MM.1S (cell line): Measurements from ENCODE around the gene ATG10.
"Not testable (repeated sequence)": the region's sequence is repeated elsewhere in the genome, so short reads cannot be mapped to it uniquely, and the experiment has no call there.

Experiments
- DNase-seq: peaks from one replicate; pipeline ENCODE4 v3.0.0-alpha.2; 2015
- H2AFZ ChIP-seq: fragments of 300-600 bp; sonication (generic); 2 replicates; pipeline ENCODE4 v1.6.0; 2016; ENCODE audit warnings: antibody characterized with exemption, low read length
- H3F3A ChIP-seq: fragments of 300-600 bp; sonication (generic); 2 replicates; pipeline ENCODE4 v1.6.1; 2016; ENCODE audit warnings: mild to moderate bottlenecking, antibody characterized with exemption, low read length, moderate library complexity, mixed read lengths; ENCODE audit not compliant: insufficient read depth
- H3K27ac ChIP-seq: fragments of 300-600 bp; sonication (generic); 2 replicates; pipeline ENCODE4 v1.5.1; 2016; ENCODE audit warnings: mild to moderate bottlenecking, low read length
- H3K27me3 ChIP-seq: fragments of 300-600 bp; sonication (generic); replicated peaks from 2 replicates; pipeline ENCODE4 v1.6.0; 2016; ENCODE audit warnings: low read length; ENCODE audit not compliant: insufficient read depth
- H3K36me3 ChIP-seq: fragments of 300-600 bp; sonication (generic); replicated peaks from 2 replicates; pipeline ENCODE4 v1.6.1; 2016; ENCODE audit warnings: mild to moderate bottlenecking, low read length, mixed read lengths; ENCODE audit not compliant: insufficient read depth
- H3K4me1 ChIP-seq: fragments of 300-600 bp; sonication (generic); 2 replicates; pipeline ENCODE4 v1.6.1; 2016; ENCODE audit warnings: low read length, mixed read lengths
- H3K4me2 ChIP-seq: fragments of 300-600 bp; sonication (generic); 2 replicates; pipeline ENCODE4 v1.6.0; 2016; ENCODE audit warnings: low read depth, low read length
- H3K4me3 ChIP-seq: fragments of 300-600 bp; sonication (generic); 2 replicates; pipeline ENCODE4 v1.5.1; 2016; ENCODE audit warnings: low read length, mixed read lengths
- H3K79me2 ChIP-seq: fragments of 300-600 bp; sonication (generic); 2 replicates; pipeline ENCODE4 v1.6.1; 2016; ENCODE audit warnings: mixed run types, low read length, mixed read lengths
- H3K9ac ChIP-seq: fragments of 300-600 bp; sonication (generic); 2 replicates; pipeline ENCODE4 v1.6.1; 2016; ENCODE audit warnings: low read length, mixed read lengths
- H3K9me2 ChIP-seq: fragments of 300-600 bp; sonication (generic); replicated peaks from 2 replicates; pipeline ENCODE4 v1.6.1; 2016; ENCODE audit warnings: mild to moderate bottlenecking, low read length, mixed read lengths; ENCODE audit not compliant: insufficient read depth
- H3K9me3 ChIP-seq: fragments of 300-600 bp; sonication (generic); replicated peaks from 2 replicates; pipeline ENCODE4 v1.6.1; 2016; ENCODE audit warnings: mild to moderate bottlenecking, low read length, mixed read lengths; ENCODE audit not compliant: insufficient read depth
- H4K20me1 ChIP-seq: fragments of 300-600 bp; sonication (generic); 2 replicates; pipeline ENCODE4 v1.6.1; 2016; ENCODE audit warnings: mild to moderate bottlenecking, low read length, moderate library complexity, mixed read lengths; ENCODE audit not compliant: insufficient read depth
- EZH2 ChIP-seq: fragments of 300-600 bp; sonication (generic); optimal IDR thresholded peaks from 2 replicates; pipeline ENCODE3; 2017; ENCODE audit warnings: low read depth, mild to moderate bottlenecking, antibody characterized with exemption, low read length, mixed read lengths
- EZH2phosphoT487 ChIP-seq: fragments of 300-600 bp; sonication (generic); IDR thresholded peaks from 2 replicates; pipeline ENCODE4 v1.6.1; 2018; ENCODE audit warnings: antibody characterized with exemption, low read length
- TF ChIP-seq, protein P1 (sequence below): fragments of 300-600 bp; sonication (generic); IDR thresholded peaks from 2 replicates; pipeline ENCODE4 v1.5.1; 2016; ENCODE audit warnings: antibody characterized with exemption, low read length, mixed read lengths

Gene ATG10

DNA sequence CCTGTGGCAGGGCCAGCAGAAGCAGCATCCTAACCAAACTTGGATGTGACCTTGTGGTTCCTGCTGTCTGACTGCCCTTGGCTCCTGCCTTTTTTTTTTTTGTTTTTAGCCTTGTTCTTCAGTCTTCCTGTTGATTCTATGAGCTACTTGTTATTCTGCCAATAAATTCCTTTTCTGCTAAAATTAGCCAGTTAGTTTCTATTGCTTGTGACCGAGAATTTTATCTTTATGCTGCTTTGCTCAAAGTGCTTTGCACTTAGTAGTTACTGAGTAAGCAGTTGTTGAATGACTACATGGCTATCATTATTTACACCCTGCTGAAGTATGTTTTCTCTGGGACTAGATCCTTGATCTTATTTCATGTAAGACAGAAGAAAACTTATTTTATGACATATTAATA, 20.8 kb upstream of the ATG10 start:
- H3K4me3 ChIP-seq, result no peak overlapping the region
- no peaks in the 10 kb centered on the region for H3K27me3 ChIP-seq
- DNase-seq, result no peak
- no peaks in the 10 kb centered on the region for H3K9me3 ChIP-seq
- no peaks in the 10 kb centered on the region for H3K36me3 ChIP-seq
- no peak overlapping the region for H3K9ac ChIP-seq
- H3K9me2 ChIP-seq, result no peaks in the 10 kb centered on the region
- H3K4me2 ChIP-seq, result no peak overlapping the region
- H3K27ac ChIP-seq, result no peak overlapping the region
- no peak overlapping the region for H2AFZ ChIP-seq
- H3F3A ChIP-seq, result no peaks in the 10 kb centered on the region
- H3K79me2 ChIP-seq, result no peaks in the 10 kb centered on the region
- TF ChIP-seq, protein P1, sequence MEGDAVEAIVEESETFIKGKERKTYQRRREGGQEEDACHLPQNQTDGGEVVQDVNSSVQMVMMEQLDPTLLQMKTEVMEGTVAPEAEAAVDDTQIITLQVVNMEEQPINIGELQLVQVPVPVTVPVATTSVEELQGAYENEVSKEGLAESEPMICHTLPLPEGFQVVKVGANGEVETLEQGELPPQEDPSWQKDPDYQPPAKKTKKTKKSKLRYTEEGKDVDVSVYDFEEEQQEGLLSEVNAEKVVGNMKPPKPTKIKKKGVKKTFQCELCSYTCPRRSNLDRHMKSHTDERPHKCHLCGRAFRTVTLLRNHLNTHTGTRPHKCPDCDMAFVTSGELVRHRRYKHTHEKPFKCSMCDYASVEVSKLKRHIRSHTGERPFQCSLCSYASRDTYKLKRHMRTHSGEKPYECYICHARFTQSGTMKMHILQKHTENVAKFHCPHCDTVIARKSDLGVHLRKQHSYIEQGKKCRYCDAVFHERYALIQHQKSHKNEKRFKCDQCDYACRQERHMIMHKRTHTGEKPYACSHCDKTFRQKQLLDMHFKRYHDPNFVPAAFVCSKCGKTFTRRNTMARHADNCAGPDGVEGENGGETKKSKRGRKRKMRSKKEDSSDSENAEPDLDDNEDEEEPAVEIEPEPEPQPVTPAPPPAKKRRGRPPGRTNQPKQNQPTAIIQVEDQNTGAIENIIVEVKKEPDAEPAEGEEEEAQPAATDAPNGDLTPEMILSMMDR, result no peak
- TF ChIP-seq EZH2phosphoT487 (no peak), EZH2 (no peak)
- no peaks in the 10 kb centered on the region for H3K4me1 ChIP-seq
- no peaks in the 10 kb centered on the region for H4K20me1 ChIP-seq

DNA sequence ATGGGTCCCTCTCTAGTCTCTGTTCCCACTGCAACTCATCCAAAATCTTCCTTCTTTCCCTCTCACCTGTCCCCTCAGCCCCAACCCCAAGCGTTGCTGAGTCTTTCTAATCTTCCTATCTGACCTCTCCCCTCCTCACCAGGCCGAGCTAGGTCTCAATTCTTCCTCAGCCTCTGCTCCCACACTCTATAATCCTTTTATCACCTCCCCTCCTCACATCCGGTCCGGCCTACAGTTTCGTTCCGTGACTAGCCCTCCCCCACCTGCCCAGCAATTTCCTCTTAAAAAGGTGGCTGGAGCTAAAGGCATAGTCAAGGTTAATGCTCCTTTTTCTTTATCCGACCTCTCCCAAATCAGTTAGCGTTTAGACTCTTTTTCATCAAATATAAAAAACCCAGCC, 17.0 kb upstream of the ATG10 start:
- H3K9me2 ChIP-seq, H3K27me3 ChIP-seq, H3K9me3 ChIP-seq, DNase-seq, H2AFZ ChIP-seq, H3K36me3 ChIP-seq, H3F3A ChIP-seq, H3K79me2 ChIP-seq, H3K4me3 ChIP-seq, H4K20me1 ChIP-seq, H3K4me1 ChIP-seq, H3K9ac ChIP-seq, H3K4me2 ChIP-seq, H3K27ac ChIP-seq: not testable (repeated sequence)

DNA sequence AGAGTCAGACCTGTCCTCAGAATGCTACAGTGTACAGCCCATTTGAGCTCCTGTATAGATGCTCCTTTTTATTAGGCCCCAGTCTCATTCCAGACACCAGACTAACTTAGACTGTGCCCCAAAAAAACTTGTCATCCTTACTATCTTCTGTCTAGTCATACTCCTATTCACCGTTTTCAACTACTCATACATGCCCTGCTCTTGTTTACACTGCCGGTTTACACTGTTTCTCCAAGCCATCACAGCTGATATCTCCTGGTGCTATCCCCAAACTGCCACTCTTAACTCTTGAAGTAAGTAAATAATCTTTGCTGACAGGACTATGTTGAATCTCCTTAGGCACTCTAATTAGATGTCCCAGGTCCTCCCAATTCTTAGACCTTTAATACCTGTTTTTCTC, 13.7 kb upstream of the ATG10 start:
- not testable (repeated sequence) for DNase-seq, H3K9ac ChIP-seq, H3F3A ChIP-seq, H3K4me1 ChIP-seq, H3K79me2 ChIP-seq, H3K4me3 ChIP-seq, H3K4me2 ChIP-seq, H3K27ac ChIP-seq, H3K36me3 ChIP-seq, H2AFZ ChIP-seq, H3K9me2 ChIP-seq, H4K20me1 ChIP-seq, H3K9me3 ChIP-seq, H3K27me3 ChIP-seq

DNA sequence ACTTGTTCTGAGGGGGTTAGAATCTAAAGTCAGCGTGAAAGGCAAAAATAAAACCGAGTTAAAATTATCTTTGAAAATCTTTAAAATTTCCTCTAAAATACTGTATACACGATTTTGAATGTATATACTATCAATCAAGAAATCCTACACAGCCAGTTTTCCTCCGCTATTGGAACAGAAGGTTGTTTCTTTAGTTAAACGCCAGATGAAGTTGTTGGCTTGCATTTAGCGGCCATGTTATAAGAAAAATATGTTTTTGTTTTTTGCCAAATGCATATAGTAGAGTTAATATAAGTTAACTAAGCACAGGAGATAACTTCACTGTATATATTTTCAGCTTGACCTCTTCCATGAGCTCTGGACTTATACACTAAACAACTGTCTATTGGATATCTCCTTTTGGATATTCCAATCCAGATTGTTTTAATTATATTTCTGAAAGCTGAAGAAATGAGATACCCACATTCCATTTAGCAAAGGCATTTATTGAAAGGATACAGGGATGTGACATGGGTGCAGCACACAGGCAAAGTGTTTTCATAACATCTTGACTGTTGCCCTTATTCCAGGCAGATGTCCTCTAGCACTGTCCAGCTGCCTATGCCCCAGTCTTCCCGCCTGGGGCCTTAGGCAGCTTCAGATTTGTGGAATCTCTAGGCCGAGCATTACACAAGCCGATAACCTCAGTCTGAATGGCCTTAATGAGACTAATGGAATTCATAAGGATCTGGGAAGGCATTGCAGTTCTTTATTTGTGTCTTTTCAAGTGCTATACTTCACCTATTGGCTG, 10.0 kb upstream of the ATG10 start:
- no peak for DNase-seq
- Histone ChIP-seq H3K9me2 (no peaks in the 10 kb centered on the region), H4K20me1 (no peaks in the 10 kb centered on the region), H3K4me3 (no peak overlapping the region), H3F3A (no peaks in the 10 kb centered on the region), H3K9me3 (no peaks in the 10 kb centered on the region), H3K4me2 (no peak overlapping the region), H3K9ac (no peak overlapping the region), H3K27me3 (no peaks in the 10 kb centered on the region), H3K27ac (no peak overlapping the region), H3K36me3 (no peaks in the 10 kb centered on the region), H3K79me2 (no peaks in the 10 kb centered on the region), H2AFZ (no peak overlapping the region), H3K4me1 (no peaks in the 10 kb centered on the region)
- TF ChIP-seq EZH2phosphoT487 (no peak), EZH2 (no peak)
- TF ChIP-seq, protein P1, result no peak
